Stimulated activated CD8-positive, alpha-beta memory T cell treated with anti-CD3 and anti-CD28 coated beads, Interleukin-12 subunit alpha, Interleukin-12 subunit beta, amount 100 ng/mL, for 1 hour (primary cell): ENCODE measurements around the gene GPR61.

Experiments
- DNase-seq: peaks from one replicate; pipeline ENCODE4 v3.0.0-alpha.2; 2020; ENCODE audit warnings: low read depth

The GPR61 gene

DNA sequence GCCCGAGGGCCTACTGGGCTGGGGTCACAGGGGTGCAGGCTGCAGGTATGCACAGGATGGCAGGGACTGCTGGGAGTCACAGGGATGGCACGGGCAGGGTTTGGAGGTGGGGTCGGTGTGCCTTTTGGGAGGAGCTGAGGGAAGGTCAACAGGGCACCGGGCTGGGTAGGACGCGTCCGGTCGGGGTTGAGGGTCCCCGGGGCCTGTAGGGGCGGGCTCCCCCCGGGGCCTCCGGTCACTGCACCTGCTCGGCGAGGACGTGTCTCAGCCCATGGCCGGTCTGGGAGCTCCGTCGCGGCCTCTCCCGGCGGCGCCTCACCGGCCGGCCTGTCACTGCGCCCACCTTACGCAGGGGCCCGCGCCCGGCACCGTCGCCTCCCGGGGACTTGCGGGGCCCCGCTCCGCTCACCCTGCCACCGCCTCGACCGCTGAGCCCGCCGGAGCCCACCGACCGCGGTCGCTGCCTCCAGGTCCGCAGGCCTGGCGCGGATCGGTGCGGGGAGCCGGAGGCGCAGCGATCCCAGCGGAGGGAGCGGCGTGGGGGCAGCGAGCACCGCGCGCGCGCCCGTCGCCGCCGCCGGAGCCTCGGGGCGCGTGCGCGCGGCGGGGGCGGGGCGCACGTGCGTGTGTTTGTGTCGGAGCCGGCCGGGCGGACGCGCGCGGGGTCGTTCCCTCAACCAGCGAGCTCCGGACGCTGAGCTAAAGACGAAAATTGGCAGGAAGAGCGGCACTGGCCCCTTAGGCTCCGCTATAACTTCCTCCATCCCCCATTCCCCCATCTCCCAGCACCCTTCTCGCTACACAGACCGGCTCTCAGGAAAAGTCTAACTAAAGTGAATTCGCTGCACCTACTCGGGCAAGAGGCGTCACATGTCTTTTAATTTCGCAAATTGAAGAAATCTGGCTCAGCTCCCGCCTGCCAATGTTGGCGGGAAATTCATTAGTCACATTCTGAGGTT, 30.2 kb upstream of the GPR61 start, which contains the start of gene AMIGO1:
AMIGO1 (minus strand) TSS at position 552 of the 959 bp plus-strand sequence. CDS start 815 bp downstream, outside the sequence.
- peak; percentile 41 for DNase-seq

DNA sequence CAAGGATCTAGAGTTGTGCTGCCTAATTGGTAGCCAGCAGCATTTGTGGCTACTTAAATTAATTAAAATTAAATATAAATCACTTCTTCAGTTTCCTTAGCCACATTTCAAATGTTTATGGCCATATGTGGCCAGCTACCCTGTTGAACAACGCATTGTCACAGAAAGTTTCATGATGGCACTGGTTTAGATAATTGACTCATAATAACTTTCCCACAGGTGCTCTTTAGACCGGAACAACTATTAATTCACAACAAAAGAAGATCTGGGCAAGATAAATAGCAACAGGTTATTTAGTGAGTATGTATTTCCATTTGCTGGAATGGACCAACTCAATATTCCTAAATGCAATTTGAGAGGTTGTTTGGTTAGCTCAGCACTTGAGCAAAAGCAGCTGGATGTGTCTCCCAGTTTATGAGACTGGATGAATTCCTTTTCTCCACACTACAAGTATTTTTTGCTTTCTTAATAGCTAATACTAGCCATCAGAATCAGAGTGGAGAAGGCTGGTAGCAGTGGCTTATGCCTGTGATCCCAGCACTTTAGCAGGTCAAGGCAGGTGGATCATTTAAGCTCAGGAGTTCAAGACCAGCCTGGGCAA, 26.5 kb upstream of the GPR61 start:
- DNase-seq = no peak

DNA sequence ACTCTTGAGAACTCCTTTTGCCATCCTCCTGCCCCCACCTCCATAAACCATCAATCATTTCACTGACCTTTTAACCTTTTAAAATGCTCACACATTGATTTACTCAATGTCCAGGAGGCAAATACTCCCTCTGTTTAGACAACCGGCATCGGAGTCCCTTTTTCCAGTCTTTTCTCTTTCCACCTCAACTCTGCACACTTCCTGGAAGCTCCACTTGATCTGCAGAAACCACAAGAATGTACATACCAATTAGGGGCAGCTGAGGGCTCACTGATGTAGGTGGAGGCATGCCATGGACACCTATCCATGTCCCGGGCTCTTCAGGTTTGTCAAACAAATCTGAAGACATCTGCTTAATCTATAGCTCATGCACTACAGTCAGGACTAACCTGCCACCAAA, 24.8 kb upstream of the GPR61 start:
- DNase-seq = no peak

DNA sequence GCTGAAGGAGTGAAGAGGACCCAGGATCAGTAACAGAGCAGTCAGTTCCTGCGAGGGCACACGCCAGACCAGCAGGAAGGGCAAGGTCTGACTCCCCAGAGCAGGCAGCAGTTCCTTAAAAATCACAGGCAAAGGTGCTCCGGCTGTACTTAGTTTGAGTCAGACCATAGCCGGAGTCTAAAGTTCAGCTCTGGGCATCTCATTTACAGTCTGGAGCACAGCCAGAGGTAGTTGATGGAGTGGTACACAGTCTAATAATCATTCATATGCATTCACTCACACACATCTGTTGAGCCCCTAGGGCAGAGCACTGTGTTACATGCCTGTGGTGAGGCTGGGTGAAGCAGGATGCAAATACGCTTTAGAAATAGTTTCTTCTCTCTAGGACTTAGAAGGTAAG, 22.8 kb upstream of the GPR61 start:
- DNase-seq = no peak

DNA sequence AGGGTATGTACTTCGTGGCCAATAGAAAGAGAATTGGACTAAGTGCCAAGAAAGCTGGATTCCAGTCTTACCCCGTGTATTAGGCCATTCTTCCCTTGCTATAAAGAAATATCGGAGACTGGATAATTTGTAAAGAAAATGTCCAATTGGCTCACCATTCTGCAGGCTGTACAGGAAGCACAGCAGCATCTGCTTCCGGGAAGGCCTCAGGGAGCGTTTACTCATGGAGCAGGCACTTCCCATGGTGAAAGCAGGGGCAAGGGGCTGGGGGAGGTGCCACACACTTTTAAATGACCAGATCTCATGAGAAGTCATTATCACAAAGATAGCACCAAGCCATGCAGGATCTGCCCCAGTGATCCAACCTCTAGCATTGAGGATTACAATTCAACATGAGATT, 22.3 kb upstream of the GPR61 start:
- DNase-seq = no peak

DNA sequence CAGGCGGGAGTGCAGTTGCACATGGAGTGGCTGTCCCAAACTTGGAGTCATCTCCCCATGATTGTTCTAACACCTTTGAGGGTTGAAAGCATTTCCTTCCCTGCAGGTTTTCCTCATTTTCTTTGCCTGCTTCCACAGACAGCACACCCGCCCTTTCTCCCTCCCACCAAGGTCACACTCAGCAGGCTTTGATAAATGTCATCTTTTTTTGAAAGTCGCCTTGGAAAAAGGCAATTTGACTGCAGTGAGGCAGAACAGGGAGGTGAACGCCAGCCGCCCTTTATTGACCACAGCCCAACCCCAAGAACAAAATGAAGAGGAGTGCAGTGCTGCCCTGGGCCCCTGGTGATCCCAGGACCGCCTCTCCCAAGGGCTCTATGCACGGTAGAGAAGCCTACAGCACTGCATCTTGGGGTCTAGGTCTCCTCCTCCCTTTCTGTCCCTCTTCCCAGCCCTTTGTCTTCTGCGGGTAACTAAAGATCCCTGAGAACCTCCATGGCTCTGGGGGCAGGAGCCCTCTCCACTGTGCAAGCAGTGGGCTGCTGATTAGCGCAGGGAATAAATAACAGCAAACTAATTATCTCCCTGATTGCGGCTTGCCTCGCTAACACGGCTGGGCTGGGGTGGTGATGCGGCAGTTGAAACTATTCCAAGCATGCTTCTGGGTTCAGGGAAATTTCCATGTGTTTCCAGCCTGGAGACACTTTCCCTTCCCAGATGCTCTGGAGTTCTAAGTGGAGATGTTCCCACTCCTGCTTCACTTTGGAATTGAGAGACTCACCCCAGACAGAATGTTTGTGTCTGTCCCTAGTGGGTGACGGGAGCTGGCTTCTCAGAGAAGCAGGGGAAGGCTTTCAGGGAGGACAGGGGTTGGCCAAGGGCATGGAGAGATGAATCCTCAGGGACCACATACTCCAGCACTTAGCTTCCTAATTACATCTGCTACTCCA, 18.4 kb upstream of the GPR61 start:
- DNase-seq = no peak

DNA sequence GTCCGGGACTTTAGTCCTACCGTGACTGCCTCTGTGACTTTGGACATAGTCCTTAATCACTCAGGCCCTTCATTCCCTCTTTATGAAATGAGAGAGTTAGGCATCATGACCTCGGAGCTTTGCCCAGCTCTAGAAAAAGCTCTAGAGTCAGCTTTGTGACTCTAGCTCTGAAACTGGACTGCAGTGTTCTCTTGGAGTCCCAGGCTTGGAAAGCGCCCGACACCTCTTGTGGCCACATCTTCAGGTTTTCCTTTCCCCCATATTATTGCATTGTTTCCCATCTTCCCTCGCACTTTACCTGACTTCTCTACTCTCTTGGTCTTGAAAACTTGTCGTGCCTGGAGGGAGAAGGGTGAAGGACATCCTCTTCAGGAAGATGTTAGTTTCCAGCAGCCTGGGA, 17.6 kb upstream of the GPR61 start:
- no peak for DNase-seq

DNA sequence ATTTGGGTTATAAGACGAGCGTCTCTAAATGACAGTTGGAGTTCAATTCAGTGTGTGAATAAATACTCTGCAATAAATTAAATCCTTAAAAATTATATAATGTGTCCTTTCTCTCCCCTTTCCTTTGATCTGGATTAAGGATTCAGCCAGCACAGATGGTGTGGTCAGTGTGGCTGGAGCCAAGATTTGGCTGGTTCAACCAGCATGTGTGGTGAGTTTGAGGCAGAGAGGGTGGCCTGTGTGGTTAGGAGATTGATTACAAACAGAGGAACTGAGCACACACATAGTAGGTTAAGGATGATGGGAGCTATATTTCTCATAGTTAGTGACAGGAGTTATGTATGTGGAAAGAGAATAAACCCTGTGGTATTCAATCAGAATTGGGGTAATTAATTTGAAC, 16.0 kb upstream of the GPR61 start:
- no peak for DNase-seq

DNA sequence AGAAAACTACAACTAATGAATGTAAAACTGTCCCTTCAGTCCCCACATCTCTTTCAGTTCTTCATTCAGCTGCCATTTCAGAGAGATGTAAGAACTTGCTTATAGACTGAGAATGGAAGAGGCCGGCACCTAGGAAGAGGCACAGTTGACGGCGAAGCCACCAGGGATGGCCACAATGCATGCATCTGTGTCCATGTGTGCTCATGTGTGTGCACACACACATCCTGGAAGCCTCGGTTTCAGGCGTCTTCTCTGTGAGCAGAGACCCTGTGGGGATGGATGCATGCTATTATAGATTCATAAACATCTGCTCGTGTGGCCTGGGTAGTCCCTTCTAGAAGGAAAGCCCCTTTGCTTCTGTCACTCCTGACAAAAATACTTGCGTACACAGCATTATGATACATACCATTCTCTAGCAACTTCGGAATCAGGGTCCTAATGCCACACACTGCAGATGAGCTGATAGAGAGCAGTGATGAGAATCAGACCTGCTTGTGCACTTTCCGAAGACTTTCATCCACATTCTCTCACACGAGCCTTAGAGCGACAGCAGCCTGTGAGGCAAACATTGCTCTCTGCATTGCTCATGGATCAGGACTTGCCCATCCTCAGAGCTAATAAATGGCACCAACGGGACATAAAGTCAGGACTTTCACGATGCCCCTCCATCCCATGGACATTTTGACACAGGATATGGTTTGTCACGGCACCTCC, 12.4 kb upstream of the GPR61 start:
- no peak for DNase-seq

DNA sequence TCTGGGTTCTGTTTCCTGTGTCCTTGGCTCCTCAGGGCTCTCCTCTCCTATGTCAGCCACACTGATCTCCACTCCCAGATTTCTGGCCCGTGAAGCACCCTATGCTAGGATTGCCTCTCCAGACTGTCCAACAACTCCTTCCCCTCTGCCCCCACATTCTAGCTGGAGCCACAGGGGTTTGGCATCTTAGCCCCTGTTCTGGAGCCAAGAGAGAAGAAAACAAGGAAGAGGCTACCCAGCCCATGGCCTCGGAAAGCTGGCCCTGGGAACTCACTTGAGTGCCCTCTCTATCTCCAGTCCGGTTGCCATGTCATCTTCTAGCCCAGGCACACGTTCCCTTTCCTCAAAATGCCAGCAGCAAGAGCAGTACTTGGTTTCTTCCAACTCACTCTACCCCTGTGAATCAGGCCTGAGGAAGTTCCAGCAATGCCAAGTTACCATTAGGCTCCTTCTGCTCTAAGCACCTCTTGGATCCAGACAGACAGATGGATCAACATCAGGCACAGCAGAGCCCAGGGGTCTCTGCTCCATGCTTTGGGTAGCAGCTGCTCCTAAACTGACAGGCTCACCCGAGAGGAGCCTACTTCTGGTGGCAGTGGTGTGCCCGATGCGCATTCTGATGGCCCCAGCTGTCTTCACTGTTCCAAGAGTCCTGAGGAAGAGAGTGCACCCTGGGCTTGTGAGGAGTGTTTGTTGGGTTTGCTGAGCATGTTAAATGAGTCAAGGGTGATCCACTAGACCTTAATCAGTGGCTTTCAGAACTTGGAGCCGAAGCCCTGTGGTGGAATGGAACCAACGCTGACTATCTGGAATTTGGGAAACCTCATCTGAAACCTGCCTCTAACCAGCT, 11.6 kb upstream of the GPR61 start:
- DNase-seq = no peak

DNA sequence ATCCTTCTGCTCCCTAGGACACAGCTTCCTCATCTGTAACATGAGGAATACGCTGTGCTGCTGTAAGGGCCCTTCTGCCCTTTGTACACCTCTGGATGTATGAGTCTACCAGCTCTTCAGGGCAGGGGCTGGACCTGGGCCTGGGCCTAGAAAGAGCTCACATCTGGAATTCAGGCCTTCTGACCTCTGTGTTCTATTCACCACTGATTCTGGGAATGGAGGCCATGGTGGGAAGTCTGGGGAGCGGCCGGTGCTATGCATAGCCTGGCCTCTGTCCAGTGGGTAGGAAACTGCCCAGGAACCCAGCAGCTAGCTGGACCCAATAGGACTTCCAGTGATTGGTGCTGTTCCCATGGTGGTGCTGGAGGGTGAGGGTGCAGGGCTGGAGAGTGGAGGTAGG, 11.0 kb upstream of the GPR61 start:
- no peak for DNase-seq

DNA sequence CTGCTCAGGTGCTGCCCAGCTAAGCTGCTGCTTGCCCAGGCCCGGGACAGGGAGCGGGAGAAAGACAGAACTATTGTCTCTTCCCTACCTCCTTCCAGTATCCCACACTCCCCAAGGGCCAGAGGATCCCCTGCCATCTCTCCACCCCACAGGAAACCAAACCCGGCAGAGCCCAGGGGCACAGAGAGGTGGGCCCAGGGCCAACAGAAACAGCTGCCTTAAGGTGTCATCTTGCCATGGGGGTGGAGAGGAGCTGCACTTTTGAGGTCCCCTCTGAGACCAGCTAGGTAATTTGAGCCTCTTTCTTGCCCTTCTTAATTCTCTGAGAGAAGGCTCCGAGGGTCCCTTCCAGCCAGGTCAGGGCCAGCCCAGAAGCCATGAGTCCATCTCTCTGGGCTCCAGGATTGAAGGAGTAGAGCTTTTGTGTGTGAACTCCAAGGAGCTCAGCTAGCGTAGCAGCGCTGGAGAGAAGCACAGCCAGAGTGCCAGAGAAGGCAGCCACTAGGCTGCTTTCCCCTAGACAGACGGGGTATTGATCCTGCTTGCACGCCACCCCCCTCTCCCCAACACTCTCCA, 9.7 kb upstream of the GPR61 start:
- no peak for DNase-seq

DNA sequence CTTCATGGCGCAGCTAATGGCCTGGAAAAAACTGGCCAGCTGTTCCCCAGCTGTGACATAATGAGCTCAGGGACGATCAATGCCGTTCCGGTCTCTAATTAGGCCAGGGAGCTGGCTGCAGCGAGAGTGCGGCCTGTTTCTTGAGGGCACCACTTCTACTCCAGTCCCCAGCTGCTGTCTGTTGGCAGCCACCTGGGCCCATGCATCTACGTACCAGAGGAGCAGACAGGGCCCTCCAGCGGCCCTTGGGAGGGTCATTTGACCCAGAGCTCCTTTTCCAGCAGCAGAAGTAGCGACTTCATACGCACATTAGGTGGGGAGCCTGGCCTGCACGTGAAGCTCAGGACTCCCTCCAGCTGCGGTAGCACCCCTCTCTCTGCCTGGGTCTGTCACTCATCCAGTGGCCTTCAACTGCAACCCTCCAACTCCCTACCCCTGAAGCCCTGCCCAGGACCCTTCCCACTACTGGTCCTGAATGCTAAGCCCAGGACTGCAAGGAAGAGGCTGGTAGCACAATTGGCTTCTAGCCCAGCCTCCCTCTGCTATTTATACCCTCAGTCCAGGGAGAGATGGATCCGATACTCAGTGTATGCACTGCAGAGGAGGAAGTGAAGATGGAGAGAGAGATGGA, 9.1 kb upstream of the GPR61 start:
- no peak for DNase-seq

DNA sequence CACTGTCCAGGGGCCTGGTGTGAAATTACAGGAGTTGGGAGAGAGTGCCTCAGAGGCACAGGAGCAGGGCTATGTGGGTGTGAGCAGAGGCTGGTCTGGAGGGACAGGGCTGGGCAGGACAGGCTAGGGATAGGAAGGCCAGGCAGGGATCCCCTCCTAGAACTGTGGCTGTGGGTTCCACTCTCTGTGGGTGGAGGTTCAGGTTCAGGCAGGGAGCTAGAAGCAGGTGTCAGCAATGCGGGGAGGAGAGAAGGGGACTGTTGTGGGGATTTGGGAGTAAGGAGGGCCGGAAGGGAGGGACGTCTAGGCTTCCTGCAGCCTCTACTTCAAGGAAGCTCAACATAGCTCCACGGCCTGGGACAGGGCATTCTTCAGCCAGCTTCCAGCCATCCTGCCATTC, 8.3 kb upstream of the GPR61 start:
- no peak for DNase-seq

DNA sequence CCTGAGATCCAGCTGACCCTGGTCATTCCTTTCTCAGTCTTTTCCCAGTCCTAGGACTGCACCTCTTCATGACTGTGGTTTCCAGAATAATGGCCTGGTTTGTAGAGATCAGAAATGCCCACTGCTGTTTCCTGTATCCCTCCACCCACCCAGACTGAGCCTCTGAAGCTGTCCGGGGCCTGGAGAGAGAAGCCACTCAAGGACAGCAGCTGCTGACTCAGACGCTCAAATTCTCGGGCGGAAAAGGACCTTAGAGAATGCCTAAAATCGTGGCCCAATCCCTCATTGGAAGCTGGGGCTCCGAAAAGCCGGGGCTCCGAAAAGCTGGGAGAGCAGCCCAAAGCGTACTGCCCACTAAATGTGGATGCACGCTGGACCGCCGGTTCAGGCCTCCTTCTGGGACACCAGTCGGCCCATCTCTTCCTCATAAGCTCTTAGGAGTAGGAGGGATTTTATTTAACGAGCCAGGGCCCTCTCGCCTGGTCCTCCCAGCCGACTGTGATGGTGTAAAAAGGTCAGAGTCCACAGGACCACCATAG, 7.8 kb upstream of the GPR61 start:
- DNase-seq = no peak

DNA sequence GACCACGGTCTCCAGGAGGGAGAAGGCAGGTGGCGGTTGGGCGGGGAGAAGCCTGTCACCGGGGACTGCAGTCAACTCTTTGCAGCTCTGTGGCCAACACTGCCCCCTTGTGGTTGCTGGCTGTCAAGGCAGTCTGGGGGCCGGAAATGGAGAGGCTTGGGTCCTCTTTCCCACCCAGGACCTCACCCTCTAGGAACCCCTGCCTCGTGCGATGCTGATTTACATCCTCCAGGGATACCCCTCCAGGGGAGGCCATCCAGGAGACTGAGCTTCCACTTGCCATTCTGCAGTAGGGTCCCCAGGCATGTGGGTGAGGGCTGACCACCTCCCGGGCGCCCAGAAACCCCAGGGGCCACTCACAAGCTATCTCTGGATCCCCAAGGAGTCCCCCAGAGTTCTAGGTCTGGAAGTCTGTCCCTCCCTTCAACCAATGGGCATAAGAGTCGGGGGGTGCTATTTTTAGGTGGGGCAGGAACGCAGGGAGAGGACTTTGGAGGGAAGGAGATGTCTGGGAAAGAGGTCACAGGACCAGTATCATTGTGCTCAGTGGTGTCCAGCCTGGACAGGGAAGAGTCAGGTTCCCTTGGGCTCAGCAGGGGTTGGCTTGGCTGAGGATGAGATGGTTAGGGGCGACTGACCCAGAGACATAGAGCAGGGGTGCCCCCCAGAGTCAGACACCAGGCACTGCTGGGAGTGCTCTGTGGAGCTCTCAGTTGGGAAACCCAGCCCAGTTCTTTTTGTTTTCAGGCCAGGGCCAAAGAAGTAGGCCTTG, 7.1 kb upstream of the GPR61 start:
- peak; percentile 91 for DNase-seq

DNA sequence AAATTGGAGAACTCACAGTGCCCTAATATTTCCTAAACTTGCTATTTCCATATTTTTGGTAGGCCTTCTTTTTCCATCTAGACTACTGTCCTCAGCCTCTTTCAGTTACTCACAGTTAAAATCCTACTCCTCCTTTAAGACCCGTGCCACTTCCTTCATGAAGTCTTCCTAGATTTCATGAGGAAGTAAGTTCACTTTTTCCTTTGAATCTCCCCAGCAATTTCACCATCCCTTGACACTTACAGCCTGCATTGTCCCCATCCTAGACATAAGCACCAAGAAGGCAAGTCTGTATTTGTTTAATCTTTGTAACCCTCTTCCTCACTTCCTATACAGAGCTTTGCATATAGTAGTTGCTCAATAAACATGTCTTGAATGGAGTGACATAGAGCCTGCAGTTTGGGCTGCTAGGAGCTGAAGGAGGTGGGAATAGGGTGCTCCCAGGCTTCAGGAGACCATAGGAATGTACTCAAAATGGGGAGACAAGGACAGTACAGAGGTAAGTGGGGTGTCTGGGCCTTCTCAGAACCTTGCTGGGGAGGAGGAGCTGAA, 5.3 kb upstream of the GPR61 start:
- DNase-seq = no peak

DNA sequence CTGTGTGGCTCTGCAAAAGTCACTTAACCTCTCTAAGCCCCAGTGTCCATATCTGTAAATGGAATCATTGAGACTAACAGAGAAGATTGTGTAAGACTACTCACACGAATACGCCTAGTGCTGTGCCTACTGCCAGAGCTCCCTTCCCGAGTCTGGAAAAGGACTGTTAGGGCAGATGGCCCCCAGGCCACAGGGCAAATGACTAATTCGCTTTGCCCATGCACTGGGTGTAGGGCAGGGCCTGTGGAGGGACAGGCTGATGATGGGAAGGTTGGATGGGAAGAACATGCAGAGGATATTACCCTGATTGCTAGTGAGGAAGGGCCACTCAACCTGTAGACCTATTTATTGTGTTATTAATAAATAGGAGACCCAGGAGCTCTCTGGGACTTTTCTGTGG, 4.2 kb upstream of the GPR61 start:
- no peak for DNase-seq
